Thoracic aorta (tissue), 2 donors: ENCODE data around the gene MDM1. TPM values are rescaled to one million over a fixed set of nuclear protein-coding genes. Genes with fewer than 3 reads are reported as not detected.

ENCODE experiments used
- ATAC-seq: fragments of 150-250 bp; one replicate; pipeline ENCODE4 v1.8.0; 2017; ENCODE audit warnings: low read depth; ENCODE audit not compliant: insufficient number of reproducible peaks, low FRiP score
- DNase-seq: peaks from one replicate; pipeline ENCODE4 v3.0.0-alpha.2; 2020; ENCODE audit warnings: low spot score
- H3K27ac ChIP-seq, 2 donors: fragments of 200-600 bp; sonication (generic); 1 replicate in 1 of 2; 2 replicates in 1 of 2; pipeline ENCODE4 v1.5.1; 2016; ENCODE audit warnings: mild to moderate bottlenecking in 2 of 2, moderate library complexity in 2 of 2
- H3K27me3 ChIP-seq: fragments of 200-600 bp; sonication (generic); replicated peaks from 2 replicates; pipeline ENCODE4 v1.6.0; 2016; ENCODE audit warnings: mild to moderate bottlenecking; ENCODE audit not compliant: insufficient read depth
- H3K36me3 ChIP-seq: fragments of 200-600 bp; sonication (generic); one replicate; pipeline ENCODE4 v1.5.1; 2016
- H3K4me1 ChIP-seq, 2 donors: fragments of 200-600 bp; sonication (generic); 1 replicate in 1 of 2; 2 replicates in 1 of 2; pipeline versions ENCODE4 v1.5.1 to v1.6.0; 2016; ENCODE audit warnings: low read depth in 2 of 2, mild to moderate bottlenecking in 1 of 2; ENCODE audit not compliant: control insufficient read depth in 1 of 2
- H3K4me3 ChIP-seq: fragments of 200-600 bp; sonication (generic); 2 replicates; pipeline ENCODE4 v1.5.1; 2016; ENCODE audit warnings: mild to moderate bottlenecking
- H3K9me3 ChIP-seq: fragments of 200-600 bp; sonication (generic); 2 replicates; pipeline ENCODE4 v1.5.1; 2016
- CTCF ChIP-seq: fragments of 200-600 bp; sonication (generic); IDR thresholded peaks from one replicate; pipeline ENCODE4 v1.5.1; 2019; ENCODE audit warnings: antibody characterized with exemption
- total RNA-seq, 2 donors: library from RNA; depleted of rRNA; stranded (reverse); fragments of >200 nt; gene quantifications; one replicate each; pipeline versions ENCODE4 v1.1.0 to v1.2.3, GENCODE V29; 2016

The MDM1 gene
- total RNA-seq, 2 donors from 2014 or later: 13.4 to 17.1 TPM

GRCh38 chr12:68331500-68331868 is 678 bp downstream of the MDM1 start:
- Histone ChIP-seq H3K4me1 (peaks cover 0 to 11% of the 10 kb centered on the region in 2 donors), H3K9me3 (no peaks in the 10 kb centered on the region), H3K36me3 (no peaks in the 10 kb centered on the region), H3K27ac (no peak overlapping the region), H3K27me3 (no peaks in the 10 kb centered on the region), H3K4me3 (peak overlapping the region; percentile 85)
- no peak for TF ChIP-seq CTCF
- DNase-seq (no peak), ATAC-seq (no peak)

- Histone ChIP-seq H3K4me3 (no peak overlapping the region), H3K9me3 (no peaks in the 10 kb centered on the region), H3K4me1 (peaks cover 0 to 11% of the 10 kb centered on the region in 2 donors), H3K27ac (no peak overlapping the region), H3K27me3 (no peaks in the 10 kb centered on the region), H3K36me3 (peaks cover 4% of the 10 kb centered on the region)
- ATAC-seq: no peak
- no peak for TF ChIP-seq CTCF
- DNase-seq: no peak
Measured at GRCh38 chr12:68327896-68328295, 4.3 kb downstream of the MDM1 start.

- H3K27me3 ChIP-seq: no peaks in the 10 kb centered on the region
- H3K9me3 ChIP-seq: no peaks in the 10 kb centered on the region
- H3K36me3 ChIP-seq: peaks cover 7% of the 10 kb centered on the region
- H3K27ac ChIP-seq: no peak overlapping the region
- H3K4me3 ChIP-seq: no peak overlapping the region
- ATAC-seq (no peak), DNase-seq (no peak)
- H3K4me1 ChIP-seq: peaks cover 0 to 9% of the 10 kb centered on the region in 2 donors
- TF ChIP-seq CTCF: no peak
Measured at GRCh38 chr12:68326716-68327115, 5.4 kb downstream of the MDM1 start.

GRCh38 chr12:68325966-68326365 is 6.2 kb downstream of the MDM1 start:
- no peak for TF ChIP-seq CTCF
- Histone ChIP-seq H3K27ac (no peak overlapping the region), H3K4me1 (peaks cover 0 to 2% of the 10 kb centered on the region in 2 donors), H3K4me3 (no peak overlapping the region), H3K27me3 (no peaks in the 10 kb centered on the region), H3K36me3 (peaks cover 7% of the 10 kb centered on the region), H3K9me3 (no peaks in the 10 kb centered on the region)
- no peak for DNase-seq
- no peak for ATAC-seq

GRCh38 chr12:68324531-68324930 is 7.6 kb downstream of the MDM1 start:
- H3K4me1 ChIP-seq: no peaks in the 10 kb centered on the region
- H3K4me3 ChIP-seq: no peak overlapping the region
- no peak for TF ChIP-seq CTCF
- H3K9me3 ChIP-seq: no peaks in the 10 kb centered on the region
- H3K27me3 ChIP-seq: no peaks in the 10 kb centered on the region
- ATAC-seq (no peak), DNase-seq (no peak)
- peaks cover 7% of the 10 kb centered on the region for H3K36me3 ChIP-seq
- H3K27ac ChIP-seq: no peak overlapping the region
